ENCODE data around the gene FSD1L. TPM values are rescaled to one million over a fixed set of nuclear protein-coding genes. Genes with fewer than 3 reads are reported as not detected.
A peak's percentile ranks its signal among the peaks of the same experiment; 100 is the strongest.

Gene FSD1L
- total and polyA plus RNA-seq, 8 donors: 0.78 to 13.2 (median 3.0) TPM; not detected in 1

DNA sequence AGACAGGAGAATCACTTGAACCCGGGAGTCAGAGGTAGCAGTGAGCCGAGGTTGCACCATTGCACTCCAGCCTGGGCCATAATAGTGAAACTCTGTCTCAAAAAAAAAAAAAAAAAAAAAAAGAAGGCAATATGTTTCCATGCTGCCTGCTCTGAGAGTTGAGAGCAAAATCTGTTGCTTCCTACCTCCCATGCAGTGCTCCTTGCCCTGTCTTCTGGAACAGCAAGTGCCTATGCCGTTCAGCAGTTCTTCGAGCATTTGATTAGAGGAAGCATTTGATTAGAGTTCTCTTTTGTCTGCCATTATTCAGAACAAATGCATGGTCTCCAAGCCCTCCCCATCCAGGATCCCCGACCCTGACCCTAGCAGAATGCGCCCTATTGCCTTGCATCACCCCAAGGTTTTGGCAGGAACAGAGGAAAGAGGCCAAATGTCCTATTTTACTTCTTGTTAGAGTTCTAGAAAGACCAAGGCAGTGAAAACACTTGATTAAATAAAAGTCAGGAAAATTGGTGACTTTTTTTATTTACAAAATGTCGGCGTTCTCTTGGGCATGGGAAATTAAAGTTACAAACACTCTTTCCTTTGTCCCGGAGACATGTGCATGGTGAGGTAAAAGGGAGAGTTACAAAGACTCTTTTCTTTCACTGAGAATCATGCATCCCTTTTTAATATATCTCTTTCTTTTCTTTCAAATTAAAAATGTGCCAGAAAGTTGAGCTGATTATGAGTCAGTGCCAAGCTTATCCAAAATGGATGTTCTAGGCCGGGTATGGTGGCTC is 27.8 kb upstream of the FSD1L start:
- TF ChIP-seq EP300 (IDR thresholded peaks at IDR 0.05) (no peak), POLR2AphosphoS5 (IDR thresholded peaks at IDR 0.05) (no peak), POLR2A (IDR thresholded peaks at IDR 0.05) (no peak)
- TF ChIP-seq, protein P1, sequence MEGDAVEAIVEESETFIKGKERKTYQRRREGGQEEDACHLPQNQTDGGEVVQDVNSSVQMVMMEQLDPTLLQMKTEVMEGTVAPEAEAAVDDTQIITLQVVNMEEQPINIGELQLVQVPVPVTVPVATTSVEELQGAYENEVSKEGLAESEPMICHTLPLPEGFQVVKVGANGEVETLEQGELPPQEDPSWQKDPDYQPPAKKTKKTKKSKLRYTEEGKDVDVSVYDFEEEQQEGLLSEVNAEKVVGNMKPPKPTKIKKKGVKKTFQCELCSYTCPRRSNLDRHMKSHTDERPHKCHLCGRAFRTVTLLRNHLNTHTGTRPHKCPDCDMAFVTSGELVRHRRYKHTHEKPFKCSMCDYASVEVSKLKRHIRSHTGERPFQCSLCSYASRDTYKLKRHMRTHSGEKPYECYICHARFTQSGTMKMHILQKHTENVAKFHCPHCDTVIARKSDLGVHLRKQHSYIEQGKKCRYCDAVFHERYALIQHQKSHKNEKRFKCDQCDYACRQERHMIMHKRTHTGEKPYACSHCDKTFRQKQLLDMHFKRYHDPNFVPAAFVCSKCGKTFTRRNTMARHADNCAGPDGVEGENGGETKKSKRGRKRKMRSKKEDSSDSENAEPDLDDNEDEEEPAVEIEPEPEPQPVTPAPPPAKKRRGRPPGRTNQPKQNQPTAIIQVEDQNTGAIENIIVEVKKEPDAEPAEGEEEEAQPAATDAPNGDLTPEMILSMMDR (IDR thresholded peaks at IDR 0.05): no peak
- Histone ChIP-seq H3K36me3 (no peaks in the 10 kb centered on the region), H3K27ac (no peak overlapping the region)

DNA sequence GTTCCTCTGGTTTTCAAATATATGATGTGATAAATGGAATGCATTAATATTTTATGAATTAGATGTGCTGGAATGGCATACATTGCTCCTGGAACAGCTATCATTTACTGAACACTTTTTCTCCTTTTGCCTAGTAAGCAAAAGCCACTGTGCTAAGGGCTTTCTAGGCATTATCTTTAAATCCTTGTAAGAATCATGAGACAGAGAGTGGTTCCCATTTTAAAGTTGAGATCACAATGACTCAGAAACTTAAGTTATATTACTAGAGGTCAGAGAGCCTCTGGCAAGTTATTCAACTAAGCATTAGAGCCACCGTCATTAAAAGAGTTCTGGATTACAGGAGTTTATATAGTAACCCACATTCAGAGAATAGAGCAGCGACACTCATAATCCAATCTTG is 26.7 kb upstream of the FSD1L start:
- no peak overlapping the region for H3K4me3 ChIP-seq
- TF ChIP-seq POLR2A (IDR thresholded peaks at IDR 0.05): no peak
- no peak for TF ChIP-seq POLR2AphosphoS5 (IDR thresholded peaks at IDR 0.05)
- TF ChIP-seq EP300 (IDR thresholded peaks at IDR 0.05): no peak
- TF ChIP-seq, protein P1 (IDR thresholded peaks at IDR 0.05): no peak
- 75 to 93% (median 80%) methylated on average over 2 of the region's 2 CpGs for WGBS, 5 donors

More for the DNA sequence above, 27.8 kb upstream of the FSD1L start:
- no peak for DNase-seq
- Histone ChIP-seq H3K9me3 (no peaks in the 10 kb centered on the region), H3K4me1 (peaks cover 0 to 19% (median 9%) of the 10 kb centered on the region in 4 donors), H3K27me3 (no peaks in the 10 kb centered on the region), H3K4me3 (no peak overlapping the region)
- 89 to 93% (median 90%) methylated on average over 10 of the region's 10 CpGs for WGBS, 5 donors
- intact Hi-C loops (cut with DNase I; ENCODE audit: low total_unique reads): loop anchor here (10.0 kb wide), 1 partner anchor 225 kb away; no protein-coding TSS in a partner anchor

DNA sequence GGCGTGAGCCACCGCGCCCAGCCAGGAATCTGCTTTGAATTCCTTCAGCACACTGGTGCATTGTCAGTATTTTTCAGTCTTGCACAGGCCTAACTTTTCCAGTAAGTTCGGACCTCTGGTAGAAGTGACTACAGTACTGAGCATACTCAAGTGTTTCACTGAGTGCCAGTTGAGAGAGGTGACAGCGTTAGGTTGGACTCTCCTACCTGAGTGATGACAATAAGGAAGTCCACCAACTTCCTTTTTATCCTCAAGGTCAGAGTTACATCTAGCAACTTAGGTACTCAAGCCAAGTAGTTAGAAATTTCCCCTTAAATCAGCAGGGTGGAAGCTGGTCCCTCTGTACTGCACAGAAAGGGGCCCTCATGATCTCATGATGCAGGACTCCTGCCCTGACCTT is 26.0 kb upstream of the FSD1L start:
- Histone ChIP-seq H3K27ac (no peak overlapping the region), H3K4me1 (peaks cover 0 to 13% (median 5%) of the 10 kb centered on the region in 4 donors), H3K36me3 (no peaks in the 10 kb centered on the region), H3K9me3 (no peaks in the 10 kb centered on the region), H3K4me3 (no peak overlapping the region), H3K27me3 (no peaks in the 10 kb centered on the region)
- WGBS, 5 donors: 92 to 95% (median 94%) methylated on average over 5 of the region's 5 CpGs
- intact Hi-C loops (cut with DNase I; ENCODE audit: low total_unique reads): no loop called here
- TF ChIP-seq, protein P1 (IDR thresholded peaks at IDR 0.05): no peak
- TF ChIP-seq POLR2AphosphoS5 (IDR thresholded peaks at IDR 0.05): no peak
- TF ChIP-seq POLR2A (IDR thresholded peaks at IDR 0.05): no peak
- TF ChIP-seq EP300 (IDR thresholded peaks at IDR 0.05): no peak
- no peak for DNase-seq

More for the DNA sequence above, 26.7 kb upstream of the FSD1L start:
- intact Hi-C loops (cut with DNase I; ENCODE audit: low total_unique reads): no loop called here
- no peak overlapping the region for H3K27ac ChIP-seq
- no peak for DNase-seq
- peaks cover 0 to 13% (median 5%) of the 10 kb centered on the region in 4 donors for H3K4me1 ChIP-seq
- H3K36me3 ChIP-seq: no peaks in the 10 kb centered on the region
- no peaks in the 10 kb centered on the region for H3K27me3 ChIP-seq
- no peaks in the 10 kb centered on the region for H3K9me3 ChIP-seq

DNA sequence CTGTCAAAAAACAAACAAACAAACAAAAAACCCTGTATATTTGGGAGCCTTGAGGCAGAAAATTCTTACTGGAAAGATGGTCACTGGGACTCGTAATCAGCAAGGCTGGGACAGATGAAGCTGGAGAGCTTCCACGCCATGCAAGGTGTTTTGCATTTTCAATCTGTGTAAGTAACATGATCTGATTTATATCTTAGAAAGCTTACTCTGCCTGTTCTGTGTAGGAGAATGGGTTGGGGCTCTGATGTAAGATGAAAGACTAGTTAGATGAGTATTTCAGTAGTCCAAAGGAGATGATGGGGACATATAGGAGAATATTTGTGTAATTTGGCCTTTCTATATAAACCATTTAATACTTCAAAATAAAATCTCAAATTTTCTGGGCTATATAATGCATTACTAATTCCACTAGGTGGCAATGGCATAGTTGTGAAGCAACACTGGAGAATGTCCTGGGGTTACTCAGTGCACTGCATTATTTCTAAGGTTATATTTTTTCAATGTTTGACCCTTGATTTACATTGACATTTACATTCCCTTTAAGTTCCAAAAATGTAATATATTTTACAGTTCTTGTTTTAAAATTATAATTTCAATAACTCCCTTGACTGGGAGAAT is 21.9 kb upstream of the FSD1L start:
- H3K4me3 ChIP-seq: no peak overlapping the region
- no peak overlapping the region for H3K27ac ChIP-seq
- intact Hi-C loops (cut with DNase I; ENCODE audit: low total_unique reads): no loop called here
- no peaks in the 10 kb centered on the region for H3K36me3 ChIP-seq
- H3K4me1 ChIP-seq: no peaks in the 10 kb centered on the region
- peak in 1 of 2 donors; percentile 32 for DNase-seq
- WGBS, 5 donors: 23 to 65% (median 37%) methylated on average over 2 of the region's 2 CpGs
- no peaks in the 10 kb centered on the region for H3K27me3 ChIP-seq
- no peaks in the 10 kb centered on the region for H3K9me3 ChIP-seq
- TF ChIP-seq POLR2AphosphoS5 (IDR thresholded peaks at IDR 0.05): no peak
- TF ChIP-seq, protein P1 (IDR thresholded peaks at IDR 0.05): peak in 3 of 7 experiments; percentile 31 to 49 (median 37)
